Small intestine (tissue), 16 donors: ENCODE results near the gene PCSK2. TPM values are rescaled to one million over a fixed set of nuclear protein-coding genes. Genes with fewer than 3 reads are reported as not detected.

Experiments
- DNase-seq, 2 donors: peaks; one replicate each; pipeline versions ENCODE4 v3.0.0 to v3.0.0-alpha.2; 2013
- FAIRE-seq: peaks from 2 replicates; lab custom pipeline; 2012; peaks lifted over from hg19 to GRCh38; lab: Jason Lieb, UNC
- H3K27ac ChIP-seq, 3 donors: one replicate each; pipeline ENCODE4 v1.5.1; 2013; ENCODE audit warnings: low read length in 2 of 3, mild to moderate bottlenecking in 2 of 3, control low read depth in 1 of 3, inconsistent platforms in 1 of 3, low read depth in 1 of 3, moderate library complexity in 1 of 3
- H3K27me3 ChIP-seq, 3 donors: one replicate each; pipeline ENCODE4 v1.6.1; 2013; ENCODE audit warnings: low read length in 3 of 3, inconsistent platforms in 1 of 3; ENCODE audit not compliant: control insufficient read depth in 3 of 3, insufficient read depth in 3 of 3
- H3K36me3 ChIP-seq, 3 donors: one replicate each; pipeline ENCODE4 v1.6.1; 2013; ENCODE audit warnings: low read length in 3 of 3, inconsistent platforms in 1 of 3, low read depth in 1 of 3, mild to moderate bottlenecking in 1 of 3, moderate library complexity in 1 of 3; ENCODE audit not compliant: control insufficient read depth in 3 of 3, insufficient read depth in 2 of 3
- H3K4me1 ChIP-seq, 3 donors: one replicate each; pipeline ENCODE4 v1.6.1; 2013; ENCODE audit warnings: low read length in 2 of 3, inconsistent platforms in 1 of 3, low read depth in 1 of 3, mild to moderate bottlenecking in 1 of 3, moderate library complexity in 1 of 3; ENCODE audit not compliant: control insufficient read depth in 3 of 3, insufficient read depth in 2 of 3
- H3K4me3 ChIP-seq, 3 donors: one replicate each; pipeline ENCODE4 v1.5.1; 2013; ENCODE audit warnings: low read length in 3 of 3, control low read depth in 1 of 3, inconsistent platforms in 1 of 3, low read depth in 1 of 3, mild to moderate bottlenecking in 1 of 3, moderate library complexity in 1 of 3
- H3K9me3 ChIP-seq, 2 donors: one replicate each; pipeline ENCODE4 v1.6.1; 2013; ENCODE audit warnings: low read depth in 1 of 2, low read length in 1 of 2; ENCODE audit not compliant: control insufficient read depth in 2 of 2, insufficient read depth in 1 of 2
- WGBS, 3 donors: extraction: QIAGEN DNeasy Blood & Tissue Kit; methylation state at CpG; one replicate each; pipeline ENCODE4 v1.1.7; 2013; 5-methylcytosine and 5-hydroxymethylcytosine counted together
- long read RNA-seq, 10 donors: transcript quantifications; one replicate each; lab custom pipeline, GENCODE V29; 2026
- polyA plus RNA-seq, 4 donors: library from polyadenylated mRNA; stranded (reverse) in 3 of 4; unstranded in 1 of 4; fragments of 200-250 nt in 3 of 4; fragments of 120-200 nt in 1 of 4; gene quantifications; one replicate each; pipeline versions ENCODE4 v1.2.1 to v1.2.3, GENCODE V29; 2013
- donor health status: healthy with polysubstance abuse.
- donor health status: control.
- donor health status: control.
- donor health status: Bipolar disorder and iron deficiency.
- donor health status: healthy.

Gene PCSK2, protein sequence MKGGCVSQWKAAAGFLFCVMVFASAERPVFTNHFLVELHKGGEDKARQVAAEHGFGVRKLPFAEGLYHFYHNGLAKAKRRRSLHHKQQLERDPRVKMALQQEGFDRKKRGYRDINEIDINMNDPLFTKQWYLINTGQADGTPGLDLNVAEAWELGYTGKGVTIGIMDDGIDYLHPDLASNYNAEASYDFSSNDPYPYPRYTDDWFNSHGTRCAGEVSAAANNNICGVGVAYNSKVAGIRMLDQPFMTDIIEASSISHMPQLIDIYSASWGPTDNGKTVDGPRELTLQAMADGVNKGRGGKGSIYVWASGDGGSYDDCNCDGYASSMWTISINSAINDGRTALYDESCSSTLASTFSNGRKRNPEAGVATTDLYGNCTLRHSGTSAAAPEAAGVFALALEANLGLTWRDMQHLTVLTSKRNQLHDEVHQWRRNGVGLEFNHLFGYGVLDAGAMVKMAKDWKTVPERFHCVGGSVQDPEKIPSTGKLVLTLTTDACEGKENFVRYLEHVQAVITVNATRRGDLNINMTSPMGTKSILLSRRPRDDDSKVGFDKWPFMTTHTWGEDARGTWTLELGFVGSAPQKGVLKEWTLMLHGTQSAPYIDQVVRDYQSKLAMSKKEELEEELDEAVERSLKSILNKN
- 1 to 10 TPM in 2 of 4 donors, under 1 TPM in 2; 0.27 to 2.6 (median 0.78) TPM for polyA plus RNA-seq
- long read RNA-seq, donor 1, full-length matches to known transcripts, result 1 of 1 reads
- long read RNA-seq, donor 1, partial matches to known transcripts, result 0 of 1 reads
- long read RNA-seq, donor 1, other reads (novel, unspliced or antisense), result 0 of 1 reads
- long read RNA-seq, donor 2, full-length matches to known transcripts, result 1 of 1 reads
- long read RNA-seq, donor 2, partial matches to known transcripts, result 0 of 1 reads
- long read RNA-seq, donor 2, other reads (novel, unspliced or antisense), result 0 of 1 reads
- long read RNA-seq, donor 3, result 0 reads
- long read RNA-seq, donor 4, result 0 reads
- long read RNA-seq, donor 5, result 0 reads
- long read RNA-seq, donor 6, full-length matches to known transcripts, result 1 of 1 reads
- long read RNA-seq, donor 6, partial matches to known transcripts, result 0 of 1 reads
- long read RNA-seq, donor 6, other reads (novel, unspliced or antisense), result 0 of 1 reads
- long read RNA-seq, donor 7, full-length matches to known transcripts, result 1 of 1 reads
- long read RNA-seq, donor 7, partial matches to known transcripts, result 0 of 1 reads
- long read RNA-seq, donor 7, other reads (novel, unspliced or antisense), result 0 of 1 reads
- long read RNA-seq, donor 8, partial matches to known transcripts, result 0 of 1 reads
- long read RNA-seq, donor 8, other reads (novel, unspliced or antisense), result 0 of 1 reads
- long read RNA-seq, donor 9, full-length matches to known transcripts, result 1 of 1 reads
- long read RNA-seq, donor 9, partial matches to known transcripts, result 0 of 1 reads
- long read RNA-seq, donor 9, other reads (novel, unspliced or antisense), result 0 of 1 reads
- long read RNA-seq, donor 10, full-length matches to known transcripts, result 2 of 2 reads
- long read RNA-seq, donor 10, partial matches to known transcripts, result 0 of 2 reads
- long read RNA-seq, donor 10, other reads (novel, unspliced or antisense), result 0 of 2 reads

DNA sequence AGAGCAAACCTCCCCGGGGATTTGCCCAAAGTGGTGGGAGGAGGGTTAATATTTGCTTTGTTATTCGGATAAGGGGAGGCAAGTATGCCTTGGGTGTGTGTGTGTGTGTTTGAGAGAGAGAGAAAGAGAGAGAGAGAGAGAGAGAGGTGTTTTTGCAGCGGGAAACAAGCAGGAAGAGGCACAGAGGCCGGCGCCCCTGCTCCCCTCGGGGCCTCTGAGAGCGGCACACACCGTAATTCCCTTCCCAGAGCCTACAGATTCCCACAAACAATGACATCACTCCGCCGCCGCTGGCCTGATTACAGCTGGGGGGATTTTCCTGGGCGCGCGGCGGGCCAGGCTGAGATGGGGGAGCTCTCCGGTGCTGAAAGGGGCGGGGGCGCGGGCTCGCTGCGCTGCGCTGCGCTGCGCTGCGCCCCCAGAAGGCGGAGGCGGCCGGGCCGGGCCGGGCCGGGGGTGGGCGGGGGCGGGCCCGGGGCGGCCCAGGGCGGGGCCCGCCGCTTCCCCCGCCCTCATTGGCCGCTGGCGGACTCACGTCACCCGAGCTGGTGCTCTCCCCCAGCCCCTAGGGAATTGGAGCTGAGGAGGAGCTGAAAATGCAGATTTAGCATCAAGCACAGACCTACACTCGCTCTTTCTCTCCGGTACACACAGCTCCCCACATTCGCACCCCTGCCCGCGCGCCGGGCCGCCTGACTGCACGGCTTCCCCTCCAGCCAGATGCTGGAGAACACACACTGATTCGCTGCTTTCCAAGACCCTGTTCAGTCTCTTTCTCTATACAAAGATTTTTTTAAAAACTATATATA lies at the start of gene PCSK2:
Gene PCSK2, plus strand, starts transcription at position 631 of the 809 bp plus-strand sequence. CDS start 266 bp downstream, outside the sequence.
- Histone ChIP-seq H3K27me3 (peaks cover 5 to 47% (median 20%) of the 10 kb centered on the region in 3 donors), H3K4me1 (peaks cover 0 to 6% (median 0%) of the 10 kb centered on the region in 3 donors), H3K9me3 (no peaks in the 10 kb centered on the region), H3K27ac (peak within 1 kb of the TSS in 1 of 3 donors; percentile 23), H3K36me3 (no peaks in the 10 kb centered on the region), H3K4me3 (peak within 1 kb of the TSS in 2 of 3 donors; percentile 14 to 28)
- WGBS, 3 donors, result 1 to 5% (median 2%) methylated on average over 29 to 53 of the region's 53 CpGs
- DNase-seq (peak; percentile 3 to 73), FAIRE-seq (no peak)

- Histone ChIP-seq H3K4me3 (no peak overlapping the region), H3K27me3 (no peaks in the 10 kb centered on the region), H3K27ac (no peak overlapping the region), H3K9me3 (no peaks in the 10 kb centered on the region), H3K36me3 (no peaks in the 10 kb centered on the region), H3K4me1 (no peaks in the 10 kb centered on the region)
- DNase-seq, result no peak
- no peak for FAIRE-seq
- 65 to 72% (median 70%) methylated on average over 5 of the region's 5 CpGs for WGBS, 3 donors
These were observed 49.5 kb upstream of the PCSK2 start for GRCh38 chr20:17177341-17177740.

- WGBS, 3 donors, result 57 to 67% (median 66%) methylated on average over 4 of the region's 4 CpGs
- Histone ChIP-seq H3K4me1 (no peaks in the 10 kb centered on the region), H3K4me3 (no peak overlapping the region), H3K27ac (no peak overlapping the region), H3K9me3 (no peaks in the 10 kb centered on the region), H3K27me3 (no peaks in the 10 kb centered on the region), H3K36me3 (no peaks in the 10 kb centered on the region)
- no peak for FAIRE-seq
- DNase-seq, result no peak
These were observed 47.0 kb upstream of the PCSK2 start for GRCh38 chr20:17179840-17180239.

DNA sequence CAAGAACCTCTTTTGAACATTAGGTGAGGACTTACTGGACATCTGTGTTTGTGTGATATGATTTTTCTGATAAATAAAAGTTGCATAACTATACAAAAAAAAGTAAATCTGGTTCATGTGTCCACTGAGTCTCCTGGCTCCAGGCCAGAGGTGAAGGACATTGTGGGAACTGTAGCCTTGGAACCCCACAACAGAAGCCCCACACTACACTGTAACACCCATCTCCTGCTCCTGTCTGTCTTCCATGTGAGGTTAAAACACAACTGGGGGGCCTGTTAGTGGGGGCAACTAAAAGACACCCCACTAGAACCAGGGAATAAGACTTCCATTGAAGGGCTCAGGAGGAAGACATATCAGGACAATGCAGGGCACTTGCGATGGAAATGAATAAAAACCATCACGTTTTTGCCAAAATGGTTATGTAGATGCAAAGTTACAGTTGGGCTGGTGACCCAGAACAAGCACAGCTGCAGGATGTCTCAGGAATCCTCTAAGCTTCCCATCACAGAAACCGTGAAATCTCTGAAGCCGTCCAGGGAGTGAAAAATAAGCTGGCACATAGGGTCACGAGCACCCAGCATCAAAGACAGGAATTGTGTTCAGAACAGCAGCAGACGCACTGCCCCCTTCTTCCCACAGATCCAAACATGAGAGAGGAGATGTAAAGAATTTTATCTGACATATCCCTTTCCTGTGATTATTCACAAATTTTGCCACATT lies 36.7 kb upstream of the PCSK2 start:
- Histone ChIP-seq H3K4me3 (no peak overlapping the region), H3K4me1 (no peaks in the 10 kb centered on the region), H3K36me3 (no peaks in the 10 kb centered on the region), H3K27me3 (no peaks in the 10 kb centered on the region), H3K9me3 (no peaks in the 10 kb centered on the region), H3K27ac (no peak overlapping the region)
- FAIRE-seq (no peak), DNase-seq (no peak)
- 65 to 82% (median 73%) methylated on average over 6 of the region's 6 CpGs for WGBS, 3 donors

DNA sequence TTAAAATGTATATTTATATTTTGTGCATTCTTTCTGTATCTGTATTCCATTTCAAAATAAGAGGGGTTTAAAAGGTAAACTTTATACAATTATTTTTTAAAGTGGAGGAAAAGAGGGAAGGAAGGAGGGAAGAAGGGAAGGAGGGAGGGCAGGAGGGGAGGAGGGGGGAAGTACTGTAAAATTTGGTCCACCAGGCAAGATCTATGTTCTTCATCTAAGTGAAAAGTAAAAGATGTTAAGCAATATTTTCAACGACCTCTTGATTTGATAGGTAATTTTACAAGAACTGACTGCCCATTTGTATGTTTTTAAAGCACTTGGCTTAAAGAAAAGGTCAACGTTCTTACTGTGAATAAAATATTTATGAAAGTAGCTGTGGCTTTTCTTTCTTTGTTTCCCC lies 29.8 kb upstream of the PCSK2 start:
- FAIRE-seq (no peak), DNase-seq (no peak)
- Histone ChIP-seq H3K9me3 (no peaks in the 10 kb centered on the region), H3K27ac (no peak overlapping the region), H3K36me3 (no peaks in the 10 kb centered on the region), H3K4me3 (no peak overlapping the region), H3K4me1 (no peaks in the 10 kb centered on the region), H3K27me3 (no peaks in the 10 kb centered on the region)
- WGBS, 3 donors, result 61 to 67% (median 63%) methylated on average over 2 of the region's 2 CpGs

GRCh38 chr20:17202030-17202429 lies 24.8 kb upstream of the PCSK2 start:
- Histone ChIP-seq H3K9me3 (no peaks in the 10 kb centered on the region), H3K4me3 (no peak overlapping the region), H3K27me3 (peaks cover 0 to 5% (median 0%) of the 10 kb centered on the region in 3 donors), H3K4me1 (no peaks in the 10 kb centered on the region), H3K27ac (no peak overlapping the region), H3K36me3 (no peaks in the 10 kb centered on the region)
- FAIRE-seq (no peak), DNase-seq (no peak)
- WGBS, 3 donors, result 53 to 61% (median 55%) methylated on average over 2 of the region's 2 CpGs

DNA sequence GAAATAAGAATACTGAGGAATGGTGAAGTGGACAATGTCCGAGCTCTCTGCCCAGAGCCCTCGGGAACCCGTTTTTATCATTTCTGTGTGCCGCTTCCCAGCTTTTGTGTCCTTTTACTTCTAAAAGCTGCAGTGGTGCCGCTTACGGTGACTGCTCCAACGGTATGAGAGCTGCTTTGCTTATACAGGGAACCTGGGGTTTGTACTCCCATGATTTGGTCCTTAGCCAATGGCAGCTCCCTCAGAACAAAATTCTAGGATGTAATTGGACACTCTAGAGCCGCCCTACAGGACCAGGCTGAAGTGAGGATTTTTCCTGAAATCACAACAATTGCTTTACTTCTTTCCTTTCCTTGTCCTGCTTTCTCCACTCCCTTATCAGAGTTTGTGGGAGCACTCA lies 24.2 kb upstream of the PCSK2 start:
- WGBS, 3 donors, result 12 to 25% (median 21%) methylated on average over 8 of the region's 8 CpGs
- no peak overlapping the region for H3K4me3 ChIP-seq
- DNase-seq (no peak), FAIRE-seq (no peak)
- no peak overlapping the region for H3K27ac ChIP-seq
- H3K36me3 ChIP-seq, result no peaks in the 10 kb centered on the region
- H3K4me1 ChIP-seq, result no peaks in the 10 kb centered on the region
- peaks cover 0 to 5% (median 0%) of the 10 kb centered on the region in 3 donors for H3K27me3 ChIP-seq
- no peaks in the 10 kb centered on the region for H3K9me3 ChIP-seq
